Glomerular endothelial cell (primary cell): ENCODE measurements around the gene OR10A5. TPM values are rescaled to one million over a fixed set of nuclear protein-coding genes. Genes with fewer than 3 reads are reported as not detected.
A peak's percentile ranks its signal among the peaks of the same experiment; 100 is the strongest.
"Not testable (repeated sequence)": the region's sequence is repeated elsewhere in the genome, so short reads cannot be mapped to it uniquely, and the experiment has no call there.

Source experiments
- DNase-seq: peaks from one replicate; pipeline ENCODE4 v3.0.0-alpha.2; 2011; ENCODE audit warnings: low read depth, low spot score; ENCODE audit errors: extremely low read depth
- total RNA-seq: library from RNA; depleted of rRNA; stranded (reverse); fragments of >200 nt; gene quantifications from 2 replicates; pipeline ENCODE4 v1.2.3, GENCODE V29; 2015

Gene OR10A5
- total RNA-seq, result not detected in 2 replicates

- DNase-seq, result no peak
These were observed at the start of gene OR10A5 for GRCh38 chr11:6845383-6845782. OR10A5 (plus strand) TSS chr11:6845683; CDS start chr11:6845683, 0 bp downstream.

GRCh38 chr11:6799402-6799801, 46.1 kb upstream of the OR10A5 start, which contains the start of gene OR6A2:
OR6A2 (minus strand) TSS chr11:6799689; CDS start chr11:6795708, 3,981 bp downstream.
- no peak for DNase-seq

DNA sequence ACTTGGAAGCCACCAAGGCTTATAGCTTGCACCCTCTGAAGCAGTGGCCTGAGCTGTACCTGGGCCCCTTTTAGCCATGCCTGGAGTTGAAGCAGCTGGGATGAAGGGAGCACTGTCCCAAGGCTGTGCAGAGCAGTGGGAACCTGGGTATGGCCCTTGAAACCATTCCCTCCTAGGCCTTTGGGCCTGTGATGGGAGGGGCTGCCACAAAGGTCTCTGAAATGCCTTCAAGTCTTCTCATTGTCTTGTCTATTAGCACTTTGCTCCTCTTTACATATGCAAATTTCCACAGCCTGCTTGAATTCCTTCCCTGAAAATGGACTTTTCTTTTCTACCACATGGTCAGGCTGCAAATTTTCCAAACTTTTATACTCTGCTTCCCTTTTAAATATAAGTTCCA, 44.4 kb upstream of the OR10A5 start:
- DNase-seq, result not testable (repeated sequence)

DNA sequence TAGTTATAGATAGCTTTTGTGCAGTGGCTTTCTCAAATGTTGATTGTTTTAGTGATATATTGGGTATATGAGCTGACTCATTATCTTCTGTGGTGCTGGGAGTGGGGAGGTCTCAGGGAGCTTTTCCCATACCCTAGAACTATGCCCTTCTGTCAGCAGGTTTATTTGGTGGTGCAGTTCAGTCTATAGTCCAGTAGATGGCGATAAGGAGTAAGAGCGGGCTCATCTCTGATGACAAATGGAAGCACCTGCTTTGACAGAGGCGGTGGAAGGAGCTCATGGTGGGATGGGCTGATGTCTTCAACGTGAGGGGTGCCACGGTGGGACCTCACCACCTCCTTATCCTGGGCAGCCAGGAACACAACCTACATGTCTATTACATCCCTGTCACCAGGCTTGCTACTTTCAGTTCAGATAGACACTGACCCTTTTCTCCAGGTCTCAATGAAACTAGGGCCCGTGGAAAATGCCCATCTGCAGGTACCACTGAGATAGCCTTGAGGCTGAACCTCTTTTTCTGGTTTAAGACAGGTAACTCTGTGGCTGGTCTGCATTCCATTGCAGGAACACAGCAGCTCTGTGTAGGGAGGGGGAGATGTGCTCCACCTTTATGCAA, 33.0 kb upstream of the OR10A5 start:
- peak; percentile 12 for DNase-seq

- DNase-seq, result no peak
These were observed 31.8 kb upstream of the OR10A5 start for GRCh38 chr11:6813656-6814055.

DNA sequence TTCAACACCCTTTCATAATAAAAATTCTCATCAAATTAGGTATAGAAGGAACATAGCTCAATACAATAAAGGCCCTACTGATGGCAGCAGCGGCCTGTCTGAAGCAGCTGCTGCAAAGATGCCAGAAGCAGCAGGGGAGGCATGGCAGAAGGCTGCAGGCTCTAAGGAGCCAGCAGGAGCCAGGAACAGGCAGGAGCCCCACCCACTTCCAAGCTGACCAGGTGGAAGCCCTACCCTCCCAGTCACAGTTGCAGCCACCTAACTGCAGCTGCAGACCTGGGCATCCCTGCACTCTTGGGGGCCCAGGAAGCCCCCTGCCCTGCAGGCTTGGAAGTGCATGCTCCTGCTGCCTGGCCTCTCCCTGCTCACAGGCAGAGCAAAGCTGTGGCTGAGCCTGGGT, 27.8 kb upstream of the OR10A5 start:
- no peak for DNase-seq

DNA sequence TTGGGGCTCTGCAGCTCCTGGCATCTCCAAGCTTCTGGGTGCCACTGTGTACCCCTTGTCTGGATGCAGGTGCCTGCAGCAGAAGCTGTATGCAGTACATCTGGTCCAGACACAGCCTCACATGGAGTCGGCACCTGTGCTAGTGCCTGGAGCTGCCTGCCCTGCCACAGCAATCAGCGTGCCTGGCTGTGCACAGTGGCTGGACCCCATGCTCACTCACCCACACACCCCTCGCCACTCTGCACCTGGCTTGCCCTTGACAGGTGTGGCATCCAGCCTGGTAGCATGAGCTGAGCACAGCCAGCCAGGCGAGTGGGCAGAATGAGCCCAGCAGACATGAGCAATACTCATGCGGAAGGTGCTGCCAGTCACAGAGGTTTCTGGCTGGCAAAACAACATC, 26.5 kb upstream of the OR10A5 start:
- DNase-seq, result no peak

DNA sequence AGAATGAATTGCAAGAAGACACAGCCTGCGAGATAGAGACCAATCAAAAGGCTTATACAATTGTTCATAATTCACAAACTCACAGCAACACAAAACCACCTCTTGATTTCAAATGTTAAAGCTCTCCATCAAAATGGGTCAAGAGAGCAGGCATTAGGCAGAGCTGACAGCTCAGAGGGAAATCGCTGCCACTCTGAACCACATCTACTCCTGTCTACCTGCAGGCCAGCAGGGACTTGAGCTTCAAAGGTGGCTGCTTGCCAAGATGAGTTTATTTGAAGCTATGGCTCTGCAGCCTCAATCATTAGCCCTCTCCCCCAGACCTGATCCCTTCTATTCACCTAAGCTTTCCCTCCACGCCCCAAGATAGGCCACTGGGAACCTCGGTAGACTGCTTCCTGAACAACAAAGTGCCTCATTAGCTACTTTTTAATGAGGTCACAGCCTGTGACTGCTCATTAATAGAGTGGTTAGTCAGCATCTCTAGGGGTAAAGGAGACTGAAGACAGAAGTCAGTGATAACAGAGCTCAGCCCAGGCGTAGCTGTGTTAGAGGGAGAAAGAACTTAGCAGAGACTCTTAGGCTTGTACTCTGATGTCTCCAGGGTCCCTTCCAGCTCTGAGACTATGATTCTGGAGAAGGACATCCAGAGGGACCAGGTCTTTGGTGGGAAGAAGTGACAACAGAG, 21.2 kb upstream of the OR10A5 start:
- no peak for DNase-seq

GRCh38 chr11:6825231-6825744, 20.2 kb upstream of the OR10A5 start:
- no peak for DNase-seq

GRCh38 chr11:6828103-6828502, 17.4 kb upstream of the OR10A5 start:
- no peak for DNase-seq

GRCh38 chr11:6833356-6833755, 12.1 kb upstream of the OR10A5 start:
- no peak for DNase-seq

DNA sequence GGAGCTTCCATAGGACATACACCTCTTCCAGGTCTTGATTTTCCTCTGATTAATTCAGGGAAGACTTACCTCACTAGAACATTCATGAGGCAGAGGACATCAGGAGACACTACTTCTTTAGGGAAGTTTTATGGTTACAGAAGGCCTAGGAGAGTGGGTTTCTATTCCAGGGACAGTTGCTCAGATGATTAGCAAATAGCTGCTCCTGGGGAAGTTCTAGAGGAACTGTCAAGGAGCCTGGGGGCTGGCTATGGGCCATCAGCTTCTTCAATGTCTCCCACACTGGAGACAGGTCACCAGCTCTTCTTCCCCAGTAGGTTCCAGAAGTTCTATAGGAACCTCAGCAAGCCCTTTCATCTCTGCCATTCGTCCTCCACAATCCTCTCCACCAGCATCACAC, 11.5 kb upstream of the OR10A5 start:
- DNase-seq, result no peak

DNA sequence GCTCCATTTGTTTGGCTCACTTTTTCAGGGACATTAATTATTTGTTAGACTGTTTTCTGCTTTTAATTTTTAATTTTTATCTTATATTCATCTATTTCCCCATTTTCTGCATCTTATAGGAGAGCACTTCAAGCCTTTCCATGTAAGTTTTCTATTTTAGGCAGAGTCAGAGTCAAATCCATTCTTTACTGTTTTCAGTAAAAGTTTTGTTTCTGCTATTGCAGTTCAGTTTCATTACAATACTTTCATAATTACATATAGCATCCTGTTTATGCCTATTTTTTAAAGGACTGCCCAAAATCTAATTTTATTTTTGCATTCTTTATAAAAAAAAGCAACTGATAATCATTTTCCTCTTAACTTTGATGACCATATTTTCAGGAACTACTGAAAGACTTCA, 3.8 kb upstream of the OR10A5 start:
- DNase-seq, result no peak

DNA sequence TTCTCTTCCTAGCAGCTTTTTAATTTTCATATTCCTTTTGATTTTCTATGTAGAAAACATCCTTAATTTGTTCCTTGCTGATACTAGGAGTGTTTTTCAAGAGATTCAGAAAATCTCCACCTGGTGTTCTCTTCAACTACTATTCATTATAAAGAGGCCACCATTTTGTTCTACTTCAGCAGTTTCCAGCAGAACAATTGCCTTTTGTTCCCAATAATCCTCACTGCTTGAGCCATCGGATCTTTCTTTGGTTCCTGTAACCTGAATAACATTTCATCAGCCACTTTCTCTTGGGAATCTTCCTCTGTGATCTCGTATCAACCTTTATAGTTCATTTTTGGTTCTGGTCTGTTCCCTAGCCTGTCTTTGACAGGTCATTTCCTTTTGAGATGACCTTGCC, 1.8 kb upstream of the OR10A5 start:
- no peak for DNase-seq

DNA sequence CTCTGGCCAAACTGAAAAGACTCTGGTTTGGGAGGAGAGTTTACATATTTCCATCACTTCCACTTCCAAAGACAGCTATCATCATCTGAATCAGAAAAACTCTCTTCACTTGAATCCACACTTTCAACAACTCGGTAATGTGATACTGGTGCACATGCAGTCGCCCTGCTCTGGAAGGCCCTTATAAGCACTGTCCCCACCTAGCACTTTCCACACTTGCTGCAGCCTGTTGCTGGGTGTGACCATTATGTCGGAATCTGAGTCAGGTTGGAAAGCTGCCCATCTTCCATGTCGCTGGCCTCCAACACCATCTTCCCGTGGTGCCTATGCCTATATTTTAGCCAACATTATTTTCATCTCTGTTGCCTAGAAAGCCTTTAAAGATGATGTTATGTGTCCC, 1.1 kb upstream of the OR10A5 start:
- DNase-seq, result no peak

DNA sequence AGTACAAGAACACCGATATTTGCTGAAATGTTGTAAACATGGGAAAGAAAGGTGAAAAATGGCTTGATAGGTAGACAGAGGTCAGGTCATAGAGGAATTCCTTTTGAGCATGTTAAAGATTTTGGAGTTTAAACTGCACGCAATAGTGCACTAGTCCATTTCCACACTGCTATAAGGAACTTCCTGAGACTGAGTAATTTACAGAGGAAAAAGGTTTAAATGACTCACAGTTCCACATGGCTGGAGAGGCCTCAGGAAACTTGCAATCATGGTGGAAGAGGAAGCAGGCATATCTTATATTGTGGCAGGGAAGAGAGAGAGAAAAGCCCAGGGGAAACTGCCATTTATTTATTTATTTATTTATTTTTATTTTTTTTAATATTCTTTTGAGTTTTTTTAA, 5.0 kb downstream of the OR10A5 start:
- DNase-seq, result no peak

DNA sequence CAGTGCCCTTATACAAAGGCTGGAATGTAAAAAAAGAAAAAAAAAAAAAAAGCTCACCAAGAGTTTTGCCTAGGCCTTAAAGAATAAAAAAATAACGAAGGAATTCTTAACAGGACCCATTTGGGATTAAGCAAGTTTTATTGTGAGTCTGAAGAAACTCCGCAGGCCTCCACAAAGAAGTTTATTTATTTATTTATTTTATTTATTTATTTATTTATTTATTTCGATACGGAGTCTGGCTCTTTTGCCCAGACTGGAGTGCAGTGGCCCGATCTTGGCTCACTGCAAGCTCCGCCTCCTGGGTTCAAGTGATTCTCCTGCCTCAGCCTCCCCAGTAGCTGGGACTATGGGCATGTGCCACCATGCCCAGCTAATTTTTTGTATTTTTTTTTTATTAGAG, 9.3 kb downstream of the OR10A5 start:
- DNase-seq, result not testable (repeated sequence)

- DNase-seq, result no peak
These were observed 10.6 kb downstream of the OR10A5 start for GRCh38 chr11:6855971-6856541.

GRCh38 chr11:6856871-6857270, 11.4 kb downstream of the OR10A5 start:
- DNase-seq, result no peak

- DNase-seq, result no peak
These were observed 17.5 kb downstream of the OR10A5 start, which contains the start of gene OR10A2 for GRCh38 chr11:6862961-6863360. OR10A2 (plus strand) TSS chr11:6863057; CDS start chr11:6869755, 6,698 bp downstream.

GRCh38 chr11:6864438-6864837, 19.0 kb downstream of the OR10A5 start:
- no peak for DNase-seq

GRCh38 chr11:6871278-6871677, 25.8 kb downstream of the OR10A5 start:
- no peak for DNase-seq
